ENCODE results near the gene RFTN1. TPM values are rescaled to one million over a fixed set of nuclear protein-coding genes. Genes with fewer than 3 reads are reported as not detected.

The RFTN1 gene
- polyA plus RNA-seq, 2 of the 4 experiments (the other 2 are of a cell fraction), result 1.8 to 3.7 TPM

DNA sequence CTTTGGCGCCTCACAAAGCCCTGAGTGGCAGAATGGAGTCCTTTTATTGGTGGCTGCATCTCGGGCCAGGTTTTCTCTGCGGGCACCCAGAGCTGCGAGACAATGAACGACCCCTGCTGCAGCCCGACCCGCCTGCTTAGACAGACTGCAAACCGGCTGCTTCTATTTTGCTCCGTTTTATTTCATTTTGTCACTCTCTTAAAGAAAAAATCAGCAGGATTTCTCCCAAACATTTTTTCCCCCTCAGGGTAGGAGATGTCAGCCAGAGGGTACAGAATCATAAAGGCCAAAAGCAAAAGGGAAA, 183.7 kb downstream of the RFTN1 start:
- Histone ChIP-seq H3K4me2 (no peak overlapping the region), H3K4me1 (no peaks in the 10 kb centered on the region), H3K9me3 (peaks cover 12% of the 10 kb centered on the region), H3K4me3 (no peak overlapping the region), H3K27ac (no peak overlapping the region)
- 92% methylated on average over 9 of the region's 9 CpGs for WGBS (ENCODE audit: missing lambda C conversion rate)
- FAIRE-seq (no peak), ATAC-seq (no peak), DNase-seq (ENCODE audit: low read depth in 1 of 2, low spot score in 1 of 2) (no peak)
- CTCF ChIA-PET, result no interaction called here
- TF ChIP-seq TP53 (CRISPR knock-in tag; IDR thresholded peaks at IDR 0.05) (no peak), FOXS1 (CRISPR knock-in tag; IDR thresholded peaks at IDR 0.05) (no peak), RCOR1 (IDR thresholded peaks at IDR 0.05; ENCODE audit: low read depth, low read length) (no peak), ZC3H11A (IDR thresholded peaks at IDR 0.05) (no peak), HDAC2 (IDR thresholded peaks at IDR 0.05) (no peak), RFX5 (IDR thresholded peaks at IDR 0.05) (no peak), EHF (CRISPR knock-in tag; IDR thresholded peaks at IDR 0.05) (no peak), NFE2L2 (conservative IDR thresholded peaks at IDR 0.05; ENCODE audit: low read length) (no peak), POLR2A (IDR thresholded peaks at IDR 0.05; ENCODE audit: low read length) (no peak), RAD21 (conservative IDR thresholded peaks at IDR 0.05 in 1 of 2, IDR thresholded peaks at IDR 0.05 in 1 of 2) (no peak), MAFK (IDR thresholded peaks at IDR 0.05; ENCODE audit: partially characterized antibody) (no peak), POLR2AphosphoS2 (conservative IDR thresholded peaks at IDR 0.05; ENCODE audit: low read length) (no peak), PBX3 (IDR thresholded peaks at IDR 0.05) (no peak), MYC (IDR thresholded peaks at IDR 0.05; ENCODE audit: borderline replicate concordance, low read length) (no peak)
- TF ChIP-seq, protein P1, sequence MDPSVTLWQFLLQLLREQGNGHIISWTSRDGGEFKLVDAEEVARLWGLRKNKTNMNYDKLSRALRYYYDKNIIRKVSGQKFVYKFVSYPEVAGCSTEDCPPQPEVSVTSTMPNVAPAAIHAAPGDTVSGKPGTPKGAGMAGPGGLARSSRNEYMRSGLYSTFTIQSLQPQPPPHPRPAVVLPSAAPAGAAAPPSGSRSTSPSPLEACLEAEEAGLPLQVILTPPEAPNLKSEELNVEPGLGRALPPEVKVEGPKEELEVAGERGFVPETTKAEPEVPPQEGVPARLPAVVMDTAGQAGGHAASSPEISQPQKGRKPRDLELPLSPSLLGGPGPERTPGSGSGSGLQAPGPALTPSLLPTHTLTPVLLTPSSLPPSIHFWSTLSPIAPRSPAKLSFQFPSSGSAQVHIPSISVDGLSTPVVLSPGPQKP (IDR thresholded peaks at IDR 0.05; ENCODE audit: low read depth, low read length), result no peak
- POLR2A ChIA-PET, result no interaction called here

GRCh38 chr3:16329036-16329825, 184.3 kb downstream of the RFTN1 start:
- no peak for ATAC-seq
- WGBS (ENCODE audit: missing lambda C conversion rate), result 82% methylated on average over 15 of the region's 15 CpGs

GRCh38 chr3:16328124-16328523, 185.4 kb downstream of the RFTN1 start:
- H3K4me2 ChIP-seq, result no peak overlapping the region
- peaks cover 12% of the 10 kb centered on the region for H3K9me3 ChIP-seq
- CTCF ChIA-PET, result interaction anchor here (0.9 to 1.3 kb wide), 3 partner anchors 8 to 222 kb away, joined by 3 read pairs; no protein-coding TSS in a partner anchor
- POLR2A ChIA-PET, result no interaction called here
- no peaks in the 10 kb centered on the region for H3K4me1 ChIP-seq
- no peak overlapping the region for H3K27ac ChIP-seq
- FAIRE-seq (no peak), DNase-seq (ENCODE audit: low read depth in 1 of 2, low spot score in 1 of 2) (no peak), ATAC-seq (no peak)
- H3K4me3 ChIP-seq, result no peak overlapping the region
- 96% methylated on average over 6 of the region's 6 CpGs for WGBS (ENCODE audit: missing lambda C conversion rate)
- no peak for TF ChIP-seq ZNF302 (CRISPR knock-in tag; IDR thresholded peaks at IDR 0.05)
- no peak for TF ChIP-seq SREBF2 (IDR thresholded peaks at IDR 0.05)
- no peak for TF ChIP-seq EP300 (IDR thresholded peaks at IDR 0.05)
- TF ChIP-seq TFCP2L1 (CRISPR knock-in tag; IDR thresholded peaks at IDR 0.05), result no peak
- TF ChIP-seq SMC3 (IDR thresholded peaks at IDR 0.05), result no peak
- TF ChIP-seq KDM5A (IDR thresholded peaks at IDR 0.05), result no peak
- TF ChIP-seq ATOH8 (CRISPR knock-in tag; IDR thresholded peaks at IDR 0.05; ENCODE audit: low read depth), result no peak

More at GRCh38 chr3:16329036-16329825, 184.3 kb downstream of the RFTN1 start:
- ChIA-PET POLR2A (no interaction called here), CTCF (interaction anchor here (0.9 to 1.3 kb wide), 3 partner anchors 9 to 221 kb away, joined by 3 read pairs; no protein-coding TSS in a partner anchor)
- no peak overlapping the region for H3K4me2 ChIP-seq
- DNase-seq (ENCODE audit: low read depth in 1 of 2, low spot score in 1 of 2) (no peak), FAIRE-seq (no peak)
- TF ChIP-seq SREBF2 (IDR thresholded peaks at IDR 0.05) (no peak), MAFK (IDR thresholded peaks at IDR 0.05; ENCODE audit: partially characterized antibody) (no peak), RAD21 (conservative IDR thresholded peaks at IDR 0.05 in 1 of 2, IDR thresholded peaks at IDR 0.05 in 1 of 2) (no peak), BHLHE40 (IDR thresholded peaks at IDR 0.05; ENCODE audit: low read depth, low read length) (no peak), TP53 (CRISPR knock-in tag; IDR thresholded peaks at IDR 0.05) (no peak)
- H3K27ac ChIP-seq, result no peak overlapping the region
- no peak overlapping the region for H3K4me3 ChIP-seq
- H3K4me1 ChIP-seq, result no peaks in the 10 kb centered on the region
- peaks cover 12% of the 10 kb centered on the region for H3K9me3 ChIP-seq
